ENCODE measurements around the gene TCERG1L. TPM values are rescaled to one million over a fixed set of nuclear protein-coding genes. Genes with fewer than 3 reads are reported as not detected.

The TCERG1L gene
- total RNA-seq, 2 donors from 2014 or later, result 1.6 to 4.5 TPM

DNA sequence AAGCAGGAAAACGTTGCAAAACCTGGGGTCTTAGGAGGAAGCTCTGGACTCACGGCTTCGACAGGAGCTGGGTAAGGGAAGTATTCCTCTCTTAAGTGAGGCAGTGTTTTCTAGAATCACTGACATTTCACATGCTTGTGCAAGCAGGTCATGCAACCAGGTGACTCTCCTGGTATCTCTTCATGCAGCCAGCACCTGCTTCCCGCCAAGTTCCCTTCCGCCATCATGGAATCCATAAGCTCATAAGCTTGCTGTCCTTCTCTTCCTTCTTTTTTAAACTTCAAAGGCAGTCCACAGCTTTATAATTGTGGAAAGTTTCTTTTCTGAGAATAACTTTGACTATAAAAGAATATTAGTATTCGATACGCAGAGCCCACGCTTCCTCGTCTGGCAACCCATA, 256.1 kb downstream of the TCERG1L start:
- H3K36me3 ChIP-seq (ENCODE audit: control insufficient read depth, insufficient read depth, low read length), result no peaks in the 10 kb centered on the region
- Mint-ChIP-seq H3K9me3 (peaks cover 41% of the 10 kb centered on the region), H3K27me3 (ENCODE audit: insufficient read depth) (peaks cover 12% of the 10 kb centered on the region), H3K27ac (no peak overlapping the region), H3K4me1 (peaks cover 2% of the 10 kb centered on the region), H3K4me3 (no peak overlapping the region), H3K36me3 (ENCODE audit: low read depth) (peaks cover 8% of the 10 kb centered on the region)
- H3K27me3 ChIP-seq (ENCODE audit: control insufficient read depth, insufficient read depth, low read length, poor library complexity, severe bottlenecking), result no peaks in the 10 kb centered on the region
- H3K27ac ChIP-seq (ENCODE audit: low read depth, low read length), result no peak overlapping the region
- H3K9ac ChIP-seq (ENCODE audit: extremely low read depth, low read length, poor library complexity, severe bottlenecking), result no peak overlapping the region
- TF ChIP-seq, protein P1, sequence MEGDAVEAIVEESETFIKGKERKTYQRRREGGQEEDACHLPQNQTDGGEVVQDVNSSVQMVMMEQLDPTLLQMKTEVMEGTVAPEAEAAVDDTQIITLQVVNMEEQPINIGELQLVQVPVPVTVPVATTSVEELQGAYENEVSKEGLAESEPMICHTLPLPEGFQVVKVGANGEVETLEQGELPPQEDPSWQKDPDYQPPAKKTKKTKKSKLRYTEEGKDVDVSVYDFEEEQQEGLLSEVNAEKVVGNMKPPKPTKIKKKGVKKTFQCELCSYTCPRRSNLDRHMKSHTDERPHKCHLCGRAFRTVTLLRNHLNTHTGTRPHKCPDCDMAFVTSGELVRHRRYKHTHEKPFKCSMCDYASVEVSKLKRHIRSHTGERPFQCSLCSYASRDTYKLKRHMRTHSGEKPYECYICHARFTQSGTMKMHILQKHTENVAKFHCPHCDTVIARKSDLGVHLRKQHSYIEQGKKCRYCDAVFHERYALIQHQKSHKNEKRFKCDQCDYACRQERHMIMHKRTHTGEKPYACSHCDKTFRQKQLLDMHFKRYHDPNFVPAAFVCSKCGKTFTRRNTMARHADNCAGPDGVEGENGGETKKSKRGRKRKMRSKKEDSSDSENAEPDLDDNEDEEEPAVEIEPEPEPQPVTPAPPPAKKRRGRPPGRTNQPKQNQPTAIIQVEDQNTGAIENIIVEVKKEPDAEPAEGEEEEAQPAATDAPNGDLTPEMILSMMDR (conservative IDR thresholded peaks at IDR 0.05), result no peak
- 84 to 86% methylated on average over 7 to 9 of the region's 9 CpGs for WGBS, 2 experiments (ENCODE audit: insufficient coverage in 1 of 2, insufficient read length in 1 of 2)
- H3K4me3 ChIP-seq (ENCODE audit: low read length), result no peak overlapping the region
- H3K9me3 ChIP-seq (ENCODE audit: control insufficient read depth, low read length), result peaks cover 20% of the 10 kb centered on the region
- H3K4me1 ChIP-seq (ENCODE audit: control insufficient read depth, insufficient read depth, low read length), result no peaks in the 10 kb centered on the region
- DNase-seq, result no peak

DNA sequence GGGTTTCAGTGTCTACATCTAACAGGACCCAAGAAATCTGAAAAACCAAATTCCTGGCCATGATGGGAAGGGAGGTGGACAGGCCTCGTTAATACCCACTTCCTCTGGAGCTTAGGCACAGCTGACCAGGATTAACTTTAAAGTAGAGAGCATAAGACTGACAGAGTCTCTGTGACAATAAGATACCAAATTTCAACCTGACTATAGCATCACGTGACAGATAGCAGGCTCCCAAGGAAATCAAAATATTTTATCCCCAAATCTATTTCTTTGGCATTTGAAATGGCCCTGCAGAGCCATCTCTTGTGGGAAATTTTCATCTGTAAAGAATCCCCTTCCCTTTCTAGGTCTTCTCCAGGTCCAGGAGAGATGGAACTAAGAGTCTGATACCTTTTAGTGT, 258.3 kb downstream of the TCERG1L start:
- H3K4me3 ChIP-seq (ENCODE audit: low read length), result no peak overlapping the region
- H3K4me3 Mint-ChIP-seq, result no peak overlapping the region
- H3K9ac ChIP-seq (ENCODE audit: extremely low read depth, low read length, poor library complexity, severe bottlenecking), result no peak overlapping the region
- H3K9me3 Mint-ChIP-seq, result peaks cover 34% of the 10 kb centered on the region
- H3K27me3 ChIP-seq (ENCODE audit: control insufficient read depth, insufficient read depth, low read length, poor library complexity, severe bottlenecking), result no peaks in the 10 kb centered on the region
- H3K27ac ChIP-seq (ENCODE audit: low read depth, low read length), result no peak overlapping the region
- H3K36me3 Mint-ChIP-seq (ENCODE audit: low read depth), result peaks cover 8% of the 10 kb centered on the region
- peaks cover 6% of the 10 kb centered on the region for H3K4me1 ChIP-seq (ENCODE audit: control insufficient read depth, insufficient read depth, low read length)
- no peaks in the 10 kb centered on the region for H3K36me3 ChIP-seq (ENCODE audit: control insufficient read depth, insufficient read depth, low read length)
- TF ChIP-seq, protein P1 (conservative IDR thresholded peaks at IDR 0.05), result no peak
- 90 to 96% methylated on average over 2 of the region's 2 CpGs for WGBS, 2 experiments (ENCODE audit: insufficient coverage in 1 of 2, insufficient read length in 1 of 2)
- no peak for DNase-seq
- H3K27me3 Mint-ChIP-seq (ENCODE audit: insufficient read depth), result peaks cover 12% of the 10 kb centered on the region
- H3K9me3 ChIP-seq (ENCODE audit: control insufficient read depth, low read length), result peaks cover 7% of the 10 kb centered on the region
- peaks cover 13% of the 10 kb centered on the region for H3K4me1 Mint-ChIP-seq
- H3K27ac Mint-ChIP-seq, result no peak overlapping the region

DNA sequence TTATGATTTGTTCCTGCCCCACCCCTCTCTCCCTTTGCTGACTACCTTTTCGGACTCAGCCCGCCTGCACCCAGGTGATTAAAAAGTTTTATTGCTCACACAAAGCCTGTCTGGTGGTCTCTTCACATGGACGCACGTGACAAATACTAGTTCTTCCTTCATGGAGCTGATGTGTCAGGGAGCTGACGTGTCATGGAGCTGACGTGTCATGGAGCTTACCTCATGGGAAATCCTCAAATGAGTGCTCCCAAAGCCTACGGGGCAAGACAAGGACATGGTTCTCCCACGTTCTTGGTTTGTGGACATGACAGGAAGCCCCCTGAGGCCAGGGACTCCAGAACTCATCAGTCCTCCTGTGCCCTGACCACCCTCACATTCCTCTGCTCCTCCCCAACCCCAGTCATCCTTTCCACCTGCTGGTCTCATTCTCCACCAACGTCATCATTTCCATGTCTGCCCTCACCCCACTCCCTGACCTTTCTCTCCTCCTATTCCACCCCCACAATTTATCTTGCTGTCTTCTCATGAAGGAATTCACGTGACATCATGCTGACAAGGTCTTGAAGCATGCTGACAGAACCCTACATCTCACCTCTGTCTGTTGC, 261.3 kb downstream of the TCERG1L start:
- Histone ChIP-seq H3K4me1 (ENCODE audit: control insufficient read depth, insufficient read depth, low read length) (peaks cover 6% of the 10 kb centered on the region), H3K27me3 (ENCODE audit: control insufficient read depth, insufficient read depth, low read length, poor library complexity, severe bottlenecking) (no peaks in the 10 kb centered on the region), H3K36me3 (ENCODE audit: control insufficient read depth, insufficient read depth, low read length) (no peaks in the 10 kb centered on the region), H3K9ac (ENCODE audit: extremely low read depth, low read length, poor library complexity, severe bottlenecking) (no peak overlapping the region), H3K27ac (ENCODE audit: low read depth, low read length) (no peak overlapping the region), H3K9me3 (ENCODE audit: control insufficient read depth, low read length) (peaks cover 6% of the 10 kb centered on the region), H3K4me3 (ENCODE audit: low read length) (no peak overlapping the region)
- H3K4me3 Mint-ChIP-seq, result no peak overlapping the region
- H3K9me3 Mint-ChIP-seq, result peaks cover 41% of the 10 kb centered on the region
- peaks cover 3% of the 10 kb centered on the region for H3K27me3 Mint-ChIP-seq (ENCODE audit: insufficient read depth)
- H3K4me1 Mint-ChIP-seq, result peaks cover 24% of the 10 kb centered on the region
- H3K36me3 Mint-ChIP-seq (ENCODE audit: low read depth), result peaks cover 8% of the 10 kb centered on the region
- 82 to 88% methylated on average over 9 to 10 of the region's 10 CpGs for WGBS, 2 experiments (ENCODE audit: insufficient coverage in 1 of 2, insufficient read length in 1 of 2)
- H3K27ac Mint-ChIP-seq, result no peak overlapping the region
- DNase-seq, result no peak
- TF ChIP-seq, protein P1 (conservative IDR thresholded peaks at IDR 0.05), result no peak

Data from endodermal cell (in vitro differentiated cells).